Nephron (organoid): ENCODE results near the gene ARIH2.

Source experiments
- H3K27ac Mint-ChIP-seq, 3 experiments: 2 replicates each; pipeline ENCODE4 v1.8.0; 2020; ENCODE audit warnings: mixed read lengths in 3 of 3, mild to moderate bottlenecking in 2 of 3, moderate library complexity in 1 of 3
- H3K27me3 Mint-ChIP-seq: 2 replicates; pipeline ENCODE4 v1.8.0; 2021; ENCODE audit warnings: low read depth, mild to moderate bottlenecking, moderate library complexity, mixed read lengths
- H3K36me3 Mint-ChIP-seq: 2 replicates; pipeline ENCODE4 v1.8.0; 2020; ENCODE audit warnings: low read depth, mixed read lengths
- H3K4me1 Mint-ChIP-seq: 2 replicates; pipeline ENCODE4 v1.8.0; 2020; ENCODE audit warnings: mixed read lengths
- H3K4me3 Mint-ChIP-seq, 3 experiments: 2 replicates each; pipeline ENCODE4 v1.8.0; 2020; ENCODE audit warnings: mild to moderate bottlenecking in 3 of 3, mixed read lengths in 3 of 3, moderate library complexity in 2 of 3
- H3K9me3 Mint-ChIP-seq: 2 replicates; pipeline ENCODE4 v1.8.0; 2020; ENCODE audit warnings: mixed read lengths
- CTCF ChIP-seq, 3 experiments: fragments of 200-600 bp; sonication (generic); IDR thresholded peaks; one replicate each; pipeline ENCODE4 v1.5.0; 2021; ENCODE audit warnings: antibody characterized with exemption in 3 of 3; ENCODE audit not compliant: unreplicated experiment in 3 of 3

Gene ARIH2

GRCh38 chr3:48966876-48967361 is 48.3 kb downstream of the ARIH2 start:
- Mint-ChIP-seq H3K9me3 (no peaks in the 10 kb centered on the region), H3K36me3 (peaks cover 62% of the 10 kb centered on the region), H3K27ac (no peak overlapping the region), H3K4me1 (peaks cover 7% of the 10 kb centered on the region), H3K4me3 (no peak overlapping the region), H3K27me3 (no peaks in the 10 kb centered on the region)
- TF ChIP-seq CTCF (IDR thresholded peaks at IDR 0.05; ENCODE audit: unreplicated experiment in 3 of 3), result no peak

- no peak for TF ChIP-seq CTCF (IDR thresholded peaks at IDR 0.05; ENCODE audit: unreplicated experiment in 3 of 3)
- no peak overlapping the region for H3K4me3 Mint-ChIP-seq
- H3K36me3 Mint-ChIP-seq, result peaks cover 74% of the 10 kb centered on the region
- H3K27ac Mint-ChIP-seq, result no peak overlapping the region
- H3K9me3 Mint-ChIP-seq, result no peaks in the 10 kb centered on the region
- H3K27me3 Mint-ChIP-seq, result no peaks in the 10 kb centered on the region
- H3K4me1 Mint-ChIP-seq, result peaks cover 7% of the 10 kb centered on the region
These were observed 51.9 kb downstream of the ARIH2 start for GRCh38 chr3:48970586-48970985.

GRCh38 chr3:48974076-48974864 is 55.6 kb downstream of the ARIH2 start:
- no peaks in the 10 kb centered on the region for H3K9me3 Mint-ChIP-seq
- peaks cover 70% of the 10 kb centered on the region for H3K36me3 Mint-ChIP-seq
- no peak overlapping the region for H3K4me3 Mint-ChIP-seq
- peaks cover 4% of the 10 kb centered on the region for H3K4me1 Mint-ChIP-seq
- TF ChIP-seq CTCF (IDR thresholded peaks at IDR 0.05; ENCODE audit: unreplicated experiment in 3 of 3), result no peak
- no peak overlapping the region for H3K27ac Mint-ChIP-seq
- no peaks in the 10 kb centered on the region for H3K27me3 Mint-ChIP-seq

- TF ChIP-seq CTCF (IDR thresholded peaks at IDR 0.05; ENCODE audit: unreplicated experiment in 3 of 3), result no peak
- Mint-ChIP-seq H3K4me1 (no peaks in the 10 kb centered on the region), H3K9me3 (no peaks in the 10 kb centered on the region), H3K4me3 (no peak overlapping the region), H3K27ac (no peak overlapping the region), H3K36me3 (peaks cover 67% of the 10 kb centered on the region), H3K27me3 (no peaks in the 10 kb centered on the region)
These were observed 60.8 kb downstream of the ARIH2 start for GRCh38 chr3:48979451-48979850.

GRCh38 chr3:48980295-48980694 is 61.7 kb downstream of the ARIH2 start:
- TF ChIP-seq CTCF (IDR thresholded peaks at IDR 0.05; ENCODE audit: unreplicated experiment in 3 of 3), result no peak
- H3K36me3 Mint-ChIP-seq, result peaks cover 59% of the 10 kb centered on the region
- no peaks in the 10 kb centered on the region for H3K27me3 Mint-ChIP-seq
- no peak overlapping the region for H3K4me3 Mint-ChIP-seq
- H3K4me1 Mint-ChIP-seq, result no peaks in the 10 kb centered on the region
- H3K9me3 Mint-ChIP-seq, result no peaks in the 10 kb centered on the region
- H3K27ac Mint-ChIP-seq, result no peak overlapping the region

GRCh38 chr3:48982016-48982415 is 63.4 kb downstream of the ARIH2 start:
- no peaks in the 10 kb centered on the region for H3K27me3 Mint-ChIP-seq
- H3K27ac Mint-ChIP-seq, result no peak overlapping the region
- no peak for TF ChIP-seq CTCF (IDR thresholded peaks at IDR 0.05; ENCODE audit: unreplicated experiment in 3 of 3)
- no peaks in the 10 kb centered on the region for H3K4me1 Mint-ChIP-seq
- peaks cover 44% of the 10 kb centered on the region for H3K36me3 Mint-ChIP-seq
- no peak overlapping the region for H3K4me3 Mint-ChIP-seq
- no peaks in the 10 kb centered on the region for H3K9me3 Mint-ChIP-seq
